Chondrocyte (in vitro differentiated cells): ENCODE measurements around the gene SERINC2. TPM values are rescaled to one million over a fixed set of nuclear protein-coding genes. Genes with fewer than 3 reads are reported as not detected.
"Not testable (repeated sequence)": the region's sequence is repeated elsewhere in the genome, so short reads cannot be mapped to it uniquely, and the experiment has no call there.

Experiments
- DNase-seq: peaks from one replicate; pipeline ENCODE4 v3.0.0; 2021; ENCODE audit warnings: mixed read lengths, low spot score
- H3K27ac Mint-ChIP-seq: one replicate; pipeline ENCODE4 v1.8.0; 2021; ENCODE audit warnings: mild to moderate bottlenecking, moderate library complexity, mixed read lengths; ENCODE audit not compliant: unreplicated experiment
- H3K27me3 Mint-ChIP-seq: 2 replicates; pipeline ENCODE4 v1.8.0; 2021; ENCODE audit warnings: low read depth, mixed read lengths
- H3K36me3 Mint-ChIP-seq: 2 replicates; pipeline ENCODE4 v1.8.0; 2021; ENCODE audit warnings: low read depth, mixed read lengths
- H3K4me1 Mint-ChIP-seq: 2 replicates; pipeline ENCODE4 v1.8.0; 2021; ENCODE audit warnings: low read depth, mild to moderate bottlenecking, mixed read lengths
- H3K4me3 Mint-ChIP-seq: one replicate; pipeline ENCODE4 v1.8.0; 2021; ENCODE audit warnings: mild to moderate bottlenecking, moderate library complexity, mixed read lengths; ENCODE audit not compliant: unreplicated experiment
- H3K9me3 Mint-ChIP-seq: 2 replicates; pipeline ENCODE4 v1.8.0; 2021; ENCODE audit warnings: low read depth, mixed read lengths
- CTCF ChIP-seq: fragments of 200-600 bp; sonication (generic); IDR thresholded peaks from 2 replicates; pipeline ENCODE4 v1.5.0; 2021; ENCODE audit warnings: antibody characterized with exemption, mild to moderate bottlenecking, moderate library complexity
- total RNA-seq: library from RNA; stranded (reverse); gene quantifications from 3 replicates; pipeline ENCODE4 v1.2.1, GENCODE V29; 2021

The SERINC2 gene
- total RNA-seq, 1 donor from 2014 or later = 19.8 TPM

GRCh38 chr1:31427322-31427721 is 14.3 kb downstream of the SERINC2 start:
- no peaks in the 10 kb centered on the region for H3K27me3 Mint-ChIP-seq
- H3K27ac Mint-ChIP-seq = no peak overlapping the region
- DNase-seq = no peak
- H3K9me3 Mint-ChIP-seq = no peaks in the 10 kb centered on the region
- TF ChIP-seq CTCF = no peak
- no peak overlapping the region for H3K4me3 Mint-ChIP-seq
- H3K36me3 Mint-ChIP-seq = peaks cover 5% of the 10 kb centered on the region
- peaks cover 4% of the 10 kb centered on the region for H3K4me1 Mint-ChIP-seq

DNA sequence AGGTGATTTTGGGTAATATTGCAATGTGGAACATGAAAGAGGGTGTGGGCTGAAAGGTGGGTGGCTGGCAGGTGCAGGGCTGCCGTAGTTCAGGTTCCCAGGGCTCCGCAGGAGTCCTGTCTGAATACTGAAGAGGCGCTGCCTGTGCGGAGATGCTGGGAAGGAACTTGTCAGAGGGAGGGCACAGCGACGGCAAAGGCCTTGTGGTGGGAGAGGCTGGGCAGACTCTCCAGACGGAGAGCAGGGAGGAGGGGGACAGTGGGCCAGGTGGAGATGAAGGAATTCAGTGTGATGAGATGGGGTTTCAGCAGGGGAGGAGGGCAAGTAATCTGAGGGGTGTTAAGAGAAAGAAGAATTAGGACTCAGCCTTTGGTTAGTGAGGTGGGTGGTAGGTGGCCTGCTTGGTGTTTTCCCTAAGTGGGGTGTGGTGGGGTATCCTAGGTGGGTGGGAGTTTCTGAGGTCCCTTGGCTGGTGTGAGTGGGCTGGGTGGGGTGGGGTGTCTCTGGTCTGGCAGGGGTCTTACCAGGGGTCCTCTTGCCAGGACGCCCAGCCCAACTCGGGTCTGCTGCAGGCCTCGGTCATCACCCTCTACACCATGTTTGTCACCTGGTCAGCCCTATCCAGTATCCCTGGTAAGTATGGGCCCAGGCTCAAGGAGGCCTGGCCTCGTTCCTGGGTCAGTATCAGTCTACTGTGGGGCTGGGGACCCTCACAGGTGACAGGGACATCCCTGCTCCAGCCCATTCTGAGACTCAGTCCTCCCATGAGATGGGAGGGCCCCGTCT is 15.6 kb downstream of the SERINC2 start:
- Mint-ChIP-seq H3K27ac (no peak overlapping the region), H3K4me1 (no peaks in the 10 kb centered on the region), H3K9me3 (no peaks in the 10 kb centered on the region), H3K36me3 (peaks cover 5% of the 10 kb centered on the region), H3K4me3 (no peak overlapping the region), H3K27me3 (no peaks in the 10 kb centered on the region)
- no peak for DNase-seq
- TF ChIP-seq CTCF = no peak

DNA sequence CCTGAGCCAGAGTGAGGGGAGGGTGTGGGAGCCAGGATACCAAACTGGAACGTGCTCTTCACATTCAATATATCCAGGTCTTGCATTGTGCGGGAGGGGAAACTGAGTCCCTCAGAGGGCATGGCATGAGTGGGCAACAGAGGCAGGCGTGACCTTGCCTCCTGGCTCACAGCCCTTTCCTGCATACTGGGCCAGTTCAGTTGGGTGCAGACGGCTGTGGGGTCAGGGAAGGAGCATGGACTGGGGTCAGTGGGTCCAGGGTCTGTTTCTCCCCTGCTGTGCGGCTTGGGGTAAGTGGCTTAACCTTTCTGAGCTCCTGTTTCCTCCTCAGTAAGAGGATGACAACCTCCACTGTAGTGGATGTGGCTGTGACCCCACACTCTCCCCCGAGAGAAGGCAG is 16.6 kb downstream of the SERINC2 start:
- H3K27me3 Mint-ChIP-seq = no peaks in the 10 kb centered on the region
- no peak for DNase-seq
- no peak for TF ChIP-seq CTCF
- peaks cover 5% of the 10 kb centered on the region for H3K36me3 Mint-ChIP-seq
- no peaks in the 10 kb centered on the region for H3K4me1 Mint-ChIP-seq
- no peak overlapping the region for H3K27ac Mint-ChIP-seq
- H3K9me3 Mint-ChIP-seq = no peaks in the 10 kb centered on the region
- no peak overlapping the region for H3K4me3 Mint-ChIP-seq

DNA sequence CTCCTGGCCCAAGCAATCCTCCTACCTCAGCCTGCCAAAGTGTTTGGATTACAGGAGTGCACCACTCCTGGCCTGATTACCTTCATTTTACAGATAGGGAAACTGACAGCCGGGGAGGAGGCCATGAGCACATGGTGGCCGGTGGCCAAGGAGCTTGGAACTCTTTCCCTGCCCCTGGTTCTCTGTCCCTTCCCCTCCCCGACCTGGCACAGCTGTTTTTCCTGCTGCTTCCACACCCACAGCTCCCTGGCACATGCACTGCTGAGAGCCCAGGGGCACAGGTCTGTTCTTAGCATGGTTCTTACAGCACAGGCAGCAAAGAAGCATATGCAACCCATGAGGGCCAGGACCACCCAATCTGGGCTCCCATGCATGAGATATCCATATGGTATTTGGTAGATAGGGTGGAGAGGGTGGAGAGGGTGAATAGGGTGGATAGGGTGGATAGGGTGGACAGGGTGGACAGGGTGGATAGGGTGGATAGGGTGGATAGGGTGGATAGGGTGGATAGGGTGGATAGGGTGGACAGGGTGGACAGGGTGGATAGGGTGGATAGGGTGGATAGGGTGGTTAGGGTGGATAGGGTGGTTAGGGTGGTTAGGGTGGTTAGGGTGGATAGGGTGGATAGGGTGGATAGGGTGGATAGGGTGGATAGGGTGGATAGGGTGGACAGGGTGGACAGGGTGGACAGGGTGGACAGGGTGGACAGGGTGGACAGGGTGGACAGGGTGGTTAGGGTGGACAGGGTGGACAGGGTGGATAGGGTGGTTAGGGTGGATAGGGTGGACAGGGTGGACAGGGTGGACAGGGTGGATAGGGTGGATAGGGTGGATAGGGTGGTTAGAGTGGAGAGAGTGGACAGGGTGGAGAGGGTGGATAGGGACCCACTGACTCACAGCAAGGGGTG is 18.6 kb downstream of the SERINC2 start:
- H3K36me3 Mint-ChIP-seq, H3K9me3 Mint-ChIP-seq, DNase-seq, H3K27me3 Mint-ChIP-seq, H3K27ac Mint-ChIP-seq, H3K4me1 Mint-ChIP-seq, H3K4me3 Mint-ChIP-seq: not testable (repeated sequence)

GRCh38 chr1:31432592-31433395 is 19.8 kb downstream of the SERINC2 start:
- peaks cover 4% of the 10 kb centered on the region for H3K27me3 Mint-ChIP-seq

More at GRCh38 chr1:31432592-31433395, 19.8 kb downstream of the SERINC2 start:
- H3K36me3 Mint-ChIP-seq = peaks cover 5% of the 10 kb centered on the region
- no peak overlapping the region for H3K4me3 Mint-ChIP-seq
- no peak overlapping the region for H3K27ac Mint-ChIP-seq
- no peaks in the 10 kb centered on the region for H3K9me3 Mint-ChIP-seq
- no peak for TF ChIP-seq CTCF
- no peaks in the 10 kb centered on the region for H3K4me1 Mint-ChIP-seq
- DNase-seq = no peak
